HepG2 (cell line): ENCODE measurements around the gene TBC1D5. TPM values are rescaled to one million over a fixed set of nuclear protein-coding genes. Genes with fewer than 3 reads are reported as not detected.

Experiments used
- ATAC-seq: fragments of 200-7000 bp; cut with Tn5 transposase; 3 replicates; pipeline ENCODE4 v1.9.1; 2020; ENCODE audit warnings: mild to moderate bottlenecking, moderate library complexity
- BruUV-seq: library from RNA; stranded (reverse); fragments of 400-500 nt; replicated peaks from 2 replicates; lab custom pipeline; 2021; lab: Mats Ljungman, UMichigan
- CTCF ChIA-PET: fragments of 300-600 bp; formaldehyde crosslinking; extraction: SDS; loops from one replicate; lab custom pipeline; 2021; ENCODE audit warnings: low total read pairs, inconsistent platforms, low intra/inter-chr PET ratio; lab: Yijun Ruan, JAX
- POLR2A ChIA-PET: fragments of 350-600 bp; sonication (Branson Sonifier 250); formaldehyde crosslinking; loops from one replicate; lab custom pipeline; 2020; ENCODE audit warnings: antibody characterized with exemption, inconsistent platforms; lab: Yijun Ruan, JAX
- DNase-seq: peaks from one replicate; pipeline ENCODE4 v3.0.0-alpha.2; 2015; ENCODE audit warnings: low spot score
- FAIRE-seq: peaks from 3 replicates; lab custom pipeline; 2011; peaks lifted over from hg19 to GRCh38; lab: Jason Lieb, UNC
- H2AFZ ChIP-seq: one replicate; pipeline ENCODE4 v1.6.1; 2011; ENCODE audit warnings: low read length, inconsistent platforms
- H3K27ac ChIP-seq: fragments of 300-600 bp; 3 replicates; pipeline ENCODE4 v1.8.0; 2011; ENCODE audit warnings: mixed run types, mild to moderate bottlenecking, mixed read lengths, low read length, inconsistent platforms; ENCODE audit not compliant: insufficient read depth; ENCODE audit errors: extremely low read length
- H3K27me3 ChIP-seq, 2 experiments: fragments of 200-600 bp in 1 of 2; 2 replicates in 1 of 2; 3 replicates in 1 of 2; pipeline versions ENCODE4 v1.6.0 to v1.8.0; 2011; ENCODE audit warnings: low read length in 2 of 2, mild to moderate bottlenecking in 2 of 2, moderate library complexity in 2 of 2, inconsistent platforms in 1 of 2; ENCODE audit not compliant: insufficient read depth in 2 of 2, control insufficient read depth in 1 of 2
- H3K36me3 ChIP-seq, 2 experiments: fragments of 200-600 bp in 1 of 2; replicated peaks in 1 of 2; 2 replicates in 1 of 2; 3 replicates in 1 of 2; pipeline versions ENCODE4 v1.5.1 to v1.8.0; 2011; ENCODE audit warnings: low read length in 2 of 2, inconsistent platforms in 1 of 2; ENCODE audit not compliant: insufficient read depth in 2 of 2, control insufficient read depth in 1 of 2
- H3K4me1 ChIP-seq: 2 replicates; pipeline ENCODE4 v1.5.1; 2012; ENCODE audit warnings: low read length, inconsistent platforms; ENCODE audit not compliant: insufficient read depth
- H3K4me2 ChIP-seq: 2 replicates; pipeline ENCODE4 v1.6.0; 2011; ENCODE audit warnings: low read depth, low read length, inconsistent platforms
- H3K4me3 ChIP-seq, 3 experiments: fragments of 200-600 bp in 1 of 3; sonication (generic), shearing (Covaris generic) in 1 of 3; replicated peaks in 1 of 3; 2 replicates each; pipeline ENCODE4 v1.5.1; 2011 to 2016; ENCODE audit warnings: low read length in 3 of 3, inconsistent platforms in 2 of 3, low read depth in 2 of 3, mild to moderate bottlenecking in 2 of 3, control low read depth in 1 of 3, mixed read lengths in 1 of 3; ENCODE audit not compliant: insufficient read depth in 1 of 3
- H3K79me2 ChIP-seq: one replicate; pipeline ENCODE4 v1.6.1; 2011; ENCODE audit warnings: low read length, inconsistent platforms; ENCODE audit not compliant: insufficient read depth
- H3K9ac ChIP-seq: 2 replicates; pipeline ENCODE4 v1.6.0; 2011; ENCODE audit warnings: mild to moderate bottlenecking, low read depth, low read length, inconsistent platforms; ENCODE audit not compliant: insufficient read depth
- H3K9me3 ChIP-seq: 2 replicates; pipeline ENCODE4 v1.5.1; 2012; ENCODE audit warnings: mild to moderate bottlenecking, low read length
- H4K20me1 ChIP-seq: 2 replicates; pipeline ENCODE4 v1.6.0; 2011; ENCODE audit warnings: inconsistent platforms, mild to moderate bottlenecking, low read length, moderate library complexity; ENCODE audit not compliant: insufficient read depth
- ARNTL ChIP-seq: sonication (generic); formaldehyde crosslinking; IDR thresholded peaks from 2 replicates; pipeline ENCODE4 v1.4.0; 2020; ENCODE audit warnings: mild to moderate bottlenecking, missing genetic modification reagents
- FOXC1 ChIP-seq: sonication (generic); formaldehyde crosslinking; IDR thresholded peaks from 2 replicates; pipeline ENCODE4 v1.8.0; 2022; ENCODE audit warnings: mild to moderate bottlenecking, missing genetic modification reagents, borderline replicate concordance
- FOXM1 ChIP-seq: sonication (generic); formaldehyde crosslinking; IDR thresholded peaks from 2 replicates; pipeline ENCODE4 v1.5.0; 2020; ENCODE audit warnings: missing genetic modification reagents
- NCOA2 ChIP-seq: sonication (generic); formaldehyde crosslinking; IDR thresholded peaks from 2 replicates; pipeline ENCODE4 v1.8.0; 2022; ENCODE audit warnings: inconsistent platforms
- PCBP1 ChIP-seq: fragments of 200-400 bp; formaldehyde crosslinking; IDR thresholded peaks from 2 replicates; pipeline ENCODE4 v1.6.1; 2017; ENCODE audit warnings: mild to moderate bottlenecking, low read depth, low read length, borderline replicate concordance
- PRPF4 ChIP-seq: fragments of 200-400 bp; formaldehyde crosslinking; IDR thresholded peaks from 2 replicates; pipeline ENCODE4 v1.6.1; 2016; ENCODE audit warnings: low read length, low read depth; ENCODE audit not compliant: poor library complexity, severe bottlenecking
- SETDB1 ChIP-seq: sonication (generic); formaldehyde crosslinking; IDR thresholded peaks from 2 replicates; pipeline ENCODE4 v1.5.1; 2020; ENCODE audit warnings: missing genetic modification reagents, mild to moderate bottlenecking, borderline replicate concordance
- SOX6 ChIP-seq, 2 experiments: fragments of 450-650 bp in 1 of 2; sonication (generic) in 1 of 2; formaldehyde crosslinking in 1 of 2; IDR thresholded peaks; 2 replicates each; pipeline versions ENCODE4 v1.4.0 to v1.6.1; 2017 to 2020; ENCODE audit warnings: antibody characterized with exemption in 1 of 2, mild to moderate bottlenecking in 1 of 2, missing genetic modification reagents in 1 of 2
- SRF ChIP-seq: IDR thresholded peaks from 2 replicates; pipeline ENCODE4 v1.6.1; 2011; ENCODE audit warnings: mild to moderate bottlenecking, low read depth, low read length, moderate library complexity
- TBP ChIP-seq: sonication (generic); formaldehyde crosslinking; IDR thresholded peaks from 2 replicates; pipeline ENCODE4 v1.5.0; 2020; ENCODE audit warnings: missing genetic modification reagents
- ZFY ChIP-seq: sonication (generic); formaldehyde crosslinking; IDR thresholded peaks from 2 replicates; pipeline ENCODE4 v1.4.0; 2020; ENCODE audit warnings: missing genetic modification reagents
- ZNF382 ChIP-seq: sonication (generic); formaldehyde crosslinking; IDR thresholded peaks from 2 replicates; pipeline ENCODE4 v1.5.0; 2020; ENCODE audit warnings: missing genetic modification reagents, mild to moderate bottlenecking, borderline replicate concordance
- ZNF660 ChIP-seq: sonication (generic); formaldehyde crosslinking; IDR thresholded peaks from 2 replicates; pipeline ENCODE4 v1.5.1; 2020; ENCODE audit warnings: mild to moderate bottlenecking, low read depth, missing genetic modification reagents, borderline replicate concordance
- in situ Hi-C: cut with HindIII; loops from 2 replicates; pipeline ENCODE4 v1.10.0; 2017; ENCODE audit warnings: low pct_unique_long_range_greater_than_20kb; ENCODE audit not compliant: extremely low pct_ligation_motif_present
- intact Hi-C: fragments of 100-400 bp; cut with micrococcal nuclease; formaldehyde crosslinking; loops from one replicate; pipeline ENCODE4 v1.10.0; 2022; ENCODE audit not compliant: unreplicated experiment
- polyA plus RNA-seq, 8 experiments: library from polyadenylated mRNA; depleted of rRNA in 3 of 8; stranded (reverse) in 7 of 8; unstranded in 1 of 8; fragments of >200 nt; fragmentation: Illumina TruSeq in 4 of 8; extraction: Trizol in 4 of 8; gene quantifications; 2 replicates each; pipeline versions ENCODE4 v1.2.1 to v1.2.3, GENCODE V29; 2011 to 2016; ENCODE audit warnings: low read depth in 4 of 8, missing spikeins in 1 of 8, mixed read lengths in 1 of 8; ENCODE audit not compliant: insufficient read depth in 1 of 8
- total RNA-seq, 5 experiments: library from RNA; depleted of rRNA; stranded (reverse); fragments of >200 nt; fragmentation: Illumina TruSeq; extraction: Trizol; gene quantifications; 2 replicates each; pipeline ENCODE4 v1.2.3, GENCODE V29; 2016; ENCODE audit warnings: low read depth in 1 of 5
- TF ChIP-seq, protein P1 (sequence below): IDR thresholded peaks from 2 replicates; pipeline ENCODE4 v1.6.1; 2016; ENCODE audit warnings: mild to moderate bottlenecking
- TF ChIP-seq, protein P2 (sequence below): sonication (generic); formaldehyde crosslinking; conservative IDR thresholded peaks from 2 replicates; pipeline ENCODE4 v1.5.0; 2020; ENCODE audit warnings: missing genetic modification reagents
- TF ChIP-seq, protein P3 (sequence below): sonication (generic); formaldehyde crosslinking; IDR thresholded peaks from 2 replicates; pipeline ENCODE4 v1.5.1; 2020; ENCODE audit warnings: mild to moderate bottlenecking, missing genetic modification reagents, moderate library complexity

Gene TBC1D5
- total and polyA plus RNA-seq, 2 of the 13 experiments (the other 11 are each of a cell fraction or from before 2014, with no cell fraction given) = 19.2 to 33.3 TPM

- TF ChIP-seq, protein P1, sequence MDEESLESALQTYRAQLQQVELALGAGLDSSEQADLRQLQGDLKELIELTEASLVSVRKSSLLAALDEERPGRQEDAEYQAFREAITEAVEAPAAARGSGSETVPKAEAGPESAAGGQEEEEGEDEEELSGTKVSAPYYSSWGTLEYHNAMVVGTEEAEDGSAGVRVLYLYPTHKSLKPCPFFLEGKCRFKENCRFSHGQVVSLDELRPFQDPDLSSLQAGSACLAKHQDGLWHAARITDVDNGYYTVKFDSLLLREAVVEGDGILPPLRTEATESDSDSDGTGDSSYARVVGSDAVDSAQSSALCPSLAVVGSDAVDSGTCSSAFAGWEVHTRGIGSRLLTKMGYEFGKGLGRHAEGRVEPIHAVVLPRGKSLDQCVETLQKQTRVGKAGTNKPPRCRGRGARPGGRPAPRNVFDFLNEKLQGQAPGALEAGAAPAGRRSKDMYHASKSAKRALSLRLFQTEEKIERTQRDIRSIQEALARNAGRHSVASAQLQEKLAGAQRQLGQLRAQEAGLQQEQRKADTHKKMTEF = no peak
- no peak for TF ChIP-seq ZNF382 (CRISPR knock-in tag)
These were observed 437.5 kb downstream of the TBC1D5 start (continued) for GRCh38 chr3:17304969-17305368.

DNA sequence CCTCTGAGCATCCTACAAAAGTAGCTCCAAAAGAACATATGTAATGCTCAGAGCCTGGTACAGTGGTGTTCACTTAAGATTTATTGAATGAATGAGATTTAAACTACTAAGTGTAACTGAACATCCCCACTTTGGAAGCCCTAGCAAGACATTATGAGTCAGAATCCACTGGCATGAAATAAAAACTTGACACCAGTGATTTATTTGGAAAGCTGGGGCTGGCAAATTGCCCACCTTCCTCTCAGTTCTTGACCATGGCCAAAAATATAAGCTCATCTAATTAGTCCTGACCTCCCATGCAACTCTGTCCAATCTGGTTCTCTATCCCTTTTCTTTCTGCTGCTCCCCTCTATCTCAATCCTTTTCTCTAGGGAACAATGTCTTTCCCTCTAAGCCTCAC is 439.7 kb downstream of the TBC1D5 start:
- Histone ChIP-seq H3K79me2 (no peaks in the 10 kb centered on the region), H3K4me3 (no peak overlapping the region), H3K4me2 (no peak overlapping the region), H4K20me1 (no peaks in the 10 kb centered on the region), H3K27me3 (no peaks in the 10 kb centered on the region), H3K36me3 (no peaks in the 10 kb centered on the region; a peak in 2 of 5 replicates), H3K9ac (no peak overlapping the region), H3K4me1 (no peaks in the 10 kb centered on the region), H3K9me3 (no peaks in the 10 kb centered on the region), H2AFZ (no peak overlapping the region), H3K27ac (no peak overlapping the region)
- DNase-seq (no peak), FAIRE-seq (no peak), ATAC-seq (no peak)
- POLR2A ChIA-PET = no interaction called here
- in situ Hi-C loops = no loop called here
- no peak for TF ChIP-seq NCOA2 (CRISPR knock-in tag)
- TF ChIP-seq PCBP1 = no peak
- TF ChIP-seq TBP (CRISPR knock-in tag) = no peak
- no peak for TF ChIP-seq SOX6 (IDR thresholded peaks at IDR 0.05)
- no peak for TF ChIP-seq SOX6 (CRISPR knock-in tag; IDR thresholded peaks at IDR 0.05)
- TF ChIP-seq, protein P2, sequence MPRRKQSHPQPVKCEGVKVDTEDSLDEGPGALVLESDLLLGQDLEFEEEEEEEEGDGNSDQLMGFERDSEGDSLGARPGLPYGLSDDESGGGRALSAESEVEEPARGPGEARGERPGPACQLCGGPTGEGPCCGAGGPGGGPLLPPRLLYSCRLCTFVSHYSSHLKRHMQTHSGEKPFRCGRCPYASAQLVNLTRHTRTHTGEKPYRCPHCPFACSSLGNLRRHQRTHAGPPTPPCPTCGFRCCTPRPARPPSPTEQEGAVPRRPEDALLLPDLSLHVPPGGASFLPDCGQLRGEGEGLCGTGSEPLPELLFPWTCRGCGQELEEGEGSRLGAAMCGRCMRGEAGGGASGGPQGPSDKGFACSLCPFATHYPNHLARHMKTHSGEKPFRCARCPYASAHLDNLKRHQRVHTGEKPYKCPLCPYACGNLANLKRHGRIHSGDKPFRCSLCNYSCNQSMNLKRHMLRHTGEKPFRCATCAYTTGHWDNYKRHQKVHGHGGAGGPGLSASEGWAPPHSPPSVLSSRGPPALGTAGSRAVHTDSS = no peak
- no peak for TF ChIP-seq ARNTL (CRISPR knock-in tag)
- no peak for TF ChIP-seq PRPF4
- TF ChIP-seq FOXM1 (CRISPR knock-in tag) = no peak
- no peak for TF ChIP-seq SRF
- no peak for TF ChIP-seq ZFY
- no peak for TF ChIP-seq ZNF660 (CRISPR knock-in tag)
- TF ChIP-seq SETDB1 (CRISPR knock-in tag) = no peak
- TF ChIP-seq, protein P3, sequence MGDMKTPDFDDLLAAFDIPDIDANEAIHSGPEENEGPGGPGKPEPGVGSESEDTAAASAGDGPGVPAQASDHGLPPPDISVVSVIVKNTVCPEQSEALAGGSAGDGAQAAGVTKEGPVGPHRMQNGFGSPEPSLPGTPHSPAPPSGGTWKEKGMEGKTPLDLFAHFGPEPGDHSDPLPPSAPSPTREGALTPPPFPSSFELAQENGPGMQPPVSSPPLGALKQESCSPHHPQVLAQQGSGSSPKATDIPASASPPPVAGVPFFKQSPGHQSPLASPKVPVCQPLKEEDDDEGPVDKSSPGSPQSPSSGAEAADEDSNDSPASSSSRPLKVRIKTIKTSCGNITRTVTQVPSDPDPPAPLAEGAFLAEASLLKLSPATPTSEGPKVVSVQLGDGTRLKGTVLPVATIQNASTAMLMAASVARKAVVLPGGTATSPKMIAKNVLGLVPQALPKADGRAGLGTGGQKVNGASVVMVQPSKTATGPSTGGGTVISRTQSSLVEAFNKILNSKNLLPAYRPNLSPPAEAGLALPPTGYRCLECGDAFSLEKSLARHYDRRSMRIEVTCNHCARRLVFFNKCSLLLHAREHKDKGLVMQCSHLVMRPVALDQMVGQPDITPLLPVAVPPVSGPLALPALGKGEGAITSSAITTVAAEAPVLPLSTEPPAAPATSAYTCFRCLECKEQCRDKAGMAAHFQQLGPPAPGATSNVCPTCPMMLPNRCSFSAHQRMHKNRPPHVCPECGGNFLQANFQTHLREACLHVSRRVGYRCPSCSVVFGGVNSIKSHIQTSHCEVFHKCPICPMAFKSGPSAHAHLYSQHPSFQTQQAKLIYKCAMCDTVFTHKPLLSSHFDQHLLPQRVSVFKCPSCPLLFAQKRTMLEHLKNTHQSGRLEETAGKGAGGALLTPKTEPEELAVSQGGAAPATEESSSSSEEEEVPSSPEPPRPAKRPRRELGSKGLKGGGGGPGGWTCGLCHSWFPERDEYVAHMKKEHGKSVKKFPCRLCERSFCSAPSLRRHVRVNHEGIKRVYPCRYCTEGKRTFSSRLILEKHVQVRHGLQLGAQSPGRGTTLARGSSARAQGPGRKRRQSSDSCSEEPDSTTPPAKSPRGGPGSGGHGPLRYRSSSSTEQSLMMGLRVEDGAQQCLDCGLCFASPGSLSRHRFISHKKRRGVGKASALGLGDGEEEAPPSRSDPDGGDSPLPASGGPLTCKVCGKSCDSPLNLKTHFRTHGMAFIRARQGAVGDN = no peak
- TF ChIP-seq FOXC1 (CRISPR knock-in tag) = no peak
- CTCF ChIA-PET = no interaction called here
- no TSS peak for BruUV-seq
- intact Hi-C loops = no loop called here
